Duodenal mucosa (tissue), 2 donors: ENCODE results near the gene UBE2L6.

ENCODE experiments used
- H3K27ac ChIP-seq: one replicate; pipeline ENCODE4 v1.7.0; 2013; ENCODE audit warnings: low read depth, low read length
- H3K27me3 ChIP-seq, 2 donors: one replicate each; pipeline ENCODE4 v1.7.0; 2013; ENCODE audit warnings: low read length in 2 of 2, control low read depth in 1 of 2; ENCODE audit not compliant: insufficient read depth in 2 of 2, control insufficient read depth in 1 of 2
- H3K36me3 ChIP-seq, 2 donors: one replicate each; pipeline ENCODE4 v1.7.0; 2013; ENCODE audit warnings: low read length in 2 of 2, control low read depth in 1 of 2; ENCODE audit not compliant: insufficient read depth in 2 of 2, control insufficient read depth in 1 of 2
- H3K4me1 ChIP-seq, 2 donors: one replicate each; pipeline ENCODE4 v1.7.0; 2013; ENCODE audit warnings: low read length in 2 of 2, control low read depth in 1 of 2; ENCODE audit not compliant: insufficient read depth in 2 of 2, control insufficient read depth in 1 of 2
- H3K4me3 ChIP-seq, 2 donors: one replicate each; pipeline ENCODE4 v1.7.0; 2013; ENCODE audit warnings: low read length in 2 of 2, low read depth in 1 of 2
- H3K9ac ChIP-seq, 2 donors: one replicate each; pipeline ENCODE4 v1.7.0; 2013; ENCODE audit warnings: low read length in 2 of 2, low read depth in 1 of 2
- H3K9me3 ChIP-seq, 2 donors: one replicate each; pipeline ENCODE4 v1.7.0; 2013; ENCODE audit warnings: low read length in 2 of 2, control low read depth in 1 of 2; ENCODE audit not compliant: control insufficient read depth in 1 of 2

The UBE2L6 gene

DNA sequence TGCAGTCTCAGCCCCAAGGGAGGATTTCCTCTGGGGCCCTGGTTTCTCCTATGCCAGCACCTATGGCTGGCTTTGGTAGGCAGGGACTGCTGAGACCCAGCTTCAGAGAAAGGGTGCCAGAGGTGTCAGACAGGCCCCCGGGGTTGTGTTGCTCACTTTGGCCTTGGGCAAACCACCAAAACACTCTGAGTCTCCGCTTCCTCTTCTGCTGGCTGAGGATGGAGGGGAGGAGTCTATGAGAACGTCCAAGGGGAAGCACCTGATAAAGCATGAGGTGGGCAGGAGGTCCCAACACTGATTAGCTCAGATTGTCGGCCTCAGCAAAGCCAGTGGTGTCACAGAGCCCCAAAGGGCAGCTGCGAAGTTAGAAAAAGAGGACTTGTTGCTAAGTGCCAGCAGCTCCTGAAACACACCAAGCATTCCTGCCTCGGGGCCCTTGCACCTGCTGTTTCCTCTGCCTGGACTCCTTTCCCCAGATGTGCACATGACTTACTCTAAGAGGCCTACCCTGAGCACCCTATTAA is 19.6 kb downstream of the UBE2L6 start:
- no peak overlapping the region for H3K4me3 ChIP-seq
- no peaks in the 10 kb centered on the region for H3K4me1 ChIP-seq
- H3K9me3 ChIP-seq: no peaks in the 10 kb centered on the region
- H3K27ac ChIP-seq: no peak overlapping the region
- H3K27me3 ChIP-seq: no peaks in the 10 kb centered on the region
- H3K36me3 ChIP-seq: peaks cover 30 to 33% of the 10 kb centered on the region in 2 donors
- no peak overlapping the region for H3K9ac ChIP-seq

DNA sequence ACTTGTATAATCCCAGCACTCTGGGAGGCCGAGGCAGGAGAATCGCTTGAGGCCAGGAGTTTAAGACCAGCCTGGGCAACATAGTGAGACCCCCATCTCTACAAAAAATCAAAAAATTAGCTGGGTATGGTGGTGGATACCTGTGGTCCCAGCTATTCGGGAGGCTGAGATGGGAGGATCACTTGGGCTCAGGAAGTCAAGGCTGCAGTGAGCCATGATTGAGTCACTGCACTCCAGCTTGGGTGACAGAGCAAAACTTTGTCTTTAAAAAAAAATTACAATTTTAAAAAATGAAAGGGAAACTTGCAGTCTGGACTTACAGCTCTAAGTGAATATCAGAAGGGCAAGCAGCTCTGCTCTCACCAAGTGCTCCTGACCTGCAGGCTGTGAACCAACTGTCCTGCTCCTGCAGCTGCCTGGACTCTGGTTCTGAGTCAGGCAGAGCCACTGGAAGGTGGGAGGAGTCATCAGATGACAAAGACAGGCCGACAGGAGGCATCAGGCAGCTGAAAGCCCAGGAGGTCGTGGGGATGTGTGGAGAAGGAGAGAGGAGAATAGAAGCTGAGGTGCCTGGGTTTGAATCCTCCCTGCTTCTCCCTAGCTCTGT is 20.5 kb downstream of the UBE2L6 start:
- H3K36me3 ChIP-seq: peaks cover 21 to 25% of the 10 kb centered on the region in 2 donors

DNA sequence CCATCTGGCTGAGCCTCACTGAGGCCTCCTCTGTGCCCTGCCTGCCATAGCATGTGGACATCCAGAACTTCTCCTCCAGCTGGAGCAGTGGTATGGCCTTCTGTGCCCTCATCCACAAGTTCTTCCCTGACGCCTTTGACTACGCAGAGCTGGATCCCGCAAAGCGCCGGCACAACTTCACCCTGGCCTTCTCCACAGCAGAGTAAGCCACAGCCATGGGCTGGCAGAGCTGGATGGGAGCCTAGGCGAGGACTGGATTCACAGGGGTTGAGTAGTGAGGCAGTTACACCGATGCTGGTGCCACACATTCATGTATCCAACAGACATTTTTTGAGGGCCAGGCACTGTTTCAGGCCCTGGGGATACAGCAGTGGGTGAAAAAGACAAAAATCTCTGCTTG is 21.0 kb downstream of the UBE2L6 start:
- Histone ChIP-seq H3K27me3 (no peaks in the 10 kb centered on the region), H3K4me3 (no peak overlapping the region), H3K4me1 (no peaks in the 10 kb centered on the region), H3K9ac (no peak overlapping the region), H3K36me3 (peaks cover 15 to 20% of the 10 kb centered on the region in 2 donors), H3K27ac (no peak overlapping the region), H3K9me3 (no peaks in the 10 kb centered on the region)

More for the DNA sequence above, 20.5 kb downstream of the UBE2L6 start:
- H3K27me3 ChIP-seq: no peaks in the 10 kb centered on the region
- no peak overlapping the region for H3K9ac ChIP-seq
- H3K4me1 ChIP-seq: no peaks in the 10 kb centered on the region
- no peak overlapping the region for H3K4me3 ChIP-seq
- no peaks in the 10 kb centered on the region for H3K9me3 ChIP-seq
- no peak overlapping the region for H3K27ac ChIP-seq

DNA sequence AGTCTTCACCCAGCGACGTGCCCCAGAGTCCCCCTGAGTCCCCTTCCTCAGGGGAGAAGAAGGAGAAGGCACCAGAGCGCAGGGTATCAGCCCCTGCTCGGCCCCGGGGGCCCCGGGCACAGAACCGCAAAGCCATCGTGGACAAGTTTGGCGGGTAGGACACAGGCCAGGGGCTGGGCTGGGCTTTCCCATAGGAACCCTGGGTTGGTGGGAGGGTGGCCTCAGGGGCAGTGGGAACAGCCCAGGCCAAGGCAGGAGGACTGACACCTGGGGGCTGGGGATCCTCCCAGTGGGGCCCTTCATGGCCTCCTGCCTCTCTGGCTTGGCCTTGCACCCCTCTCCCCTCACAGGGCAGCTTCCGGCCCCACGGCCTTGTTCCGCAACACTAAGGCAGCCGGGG is 21.6 kb downstream of the UBE2L6 start:
- H3K27me3 ChIP-seq: no peaks in the 10 kb centered on the region
- no peak overlapping the region for H3K27ac ChIP-seq
- H3K9me3 ChIP-seq: no peaks in the 10 kb centered on the region
- no peak overlapping the region for H3K4me3 ChIP-seq
- H3K9ac ChIP-seq: no peak overlapping the region
- peaks cover 13 to 16% of the 10 kb centered on the region in 2 donors for H3K36me3 ChIP-seq
- no peaks in the 10 kb centered on the region for H3K4me1 ChIP-seq

DNA sequence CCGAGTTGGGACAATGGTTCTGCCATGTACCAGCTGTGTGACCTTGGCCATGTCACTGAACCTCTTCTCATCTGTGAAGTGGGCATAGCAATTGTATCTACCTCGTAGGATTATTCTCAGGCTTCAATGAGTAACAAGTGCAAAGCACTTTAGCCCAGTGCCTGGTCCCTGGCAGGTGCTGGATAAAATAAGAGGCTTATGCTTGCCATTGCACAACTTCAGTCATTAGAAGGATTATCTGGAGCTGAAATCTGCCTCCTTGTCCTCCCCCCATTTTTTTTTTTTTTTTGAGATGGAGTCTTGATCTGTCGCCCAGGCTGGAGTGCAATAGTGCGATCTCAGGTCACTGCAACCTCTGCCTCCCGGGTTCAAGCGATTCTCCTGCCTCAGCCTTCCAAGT is 22.9 kb downstream of the UBE2L6 start:
- no peaks in the 10 kb centered on the region for H3K4me1 ChIP-seq
- H3K9me3 ChIP-seq: no peaks in the 10 kb centered on the region

DNA sequence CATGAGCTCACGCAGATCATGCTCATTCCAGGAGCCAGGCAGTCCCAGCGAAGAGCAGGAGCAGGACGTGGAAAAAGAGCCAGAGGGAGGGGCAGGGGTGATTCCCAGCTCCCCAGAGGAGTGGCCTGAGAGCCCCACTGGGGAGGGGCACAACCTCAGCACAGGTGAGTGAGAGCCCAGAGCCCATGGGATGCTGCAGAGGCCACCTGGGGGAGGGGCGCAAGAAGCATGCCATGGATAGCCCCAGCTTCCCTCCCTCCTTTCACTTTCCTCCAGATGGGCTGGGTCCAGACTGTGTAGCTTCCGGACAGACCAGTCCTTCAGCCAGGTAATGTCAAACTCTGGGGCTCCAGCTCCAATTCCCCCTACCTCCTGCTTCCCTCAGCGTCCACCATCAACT is 23.9 kb downstream of the UBE2L6 start:
- Histone ChIP-seq H3K36me3 (no peaks in the 10 kb centered on the region), H3K4me1 (no peaks in the 10 kb centered on the region), H3K4me3 (no peak overlapping the region), H3K27ac (no peak overlapping the region), H3K9ac (no peak overlapping the region), H3K27me3 (no peaks in the 10 kb centered on the region), H3K9me3 (no peaks in the 10 kb centered on the region)

More for the DNA sequence above, 22.9 kb downstream of the UBE2L6 start:
- no peak overlapping the region for H3K9ac ChIP-seq
- peaks cover under 1 to 3% of the 10 kb centered on the region in 2 donors for H3K36me3 ChIP-seq
- H3K4me3 ChIP-seq: no peak overlapping the region
- H3K27ac ChIP-seq: no peak overlapping the region
- H3K27me3 ChIP-seq: no peaks in the 10 kb centered on the region

DNA sequence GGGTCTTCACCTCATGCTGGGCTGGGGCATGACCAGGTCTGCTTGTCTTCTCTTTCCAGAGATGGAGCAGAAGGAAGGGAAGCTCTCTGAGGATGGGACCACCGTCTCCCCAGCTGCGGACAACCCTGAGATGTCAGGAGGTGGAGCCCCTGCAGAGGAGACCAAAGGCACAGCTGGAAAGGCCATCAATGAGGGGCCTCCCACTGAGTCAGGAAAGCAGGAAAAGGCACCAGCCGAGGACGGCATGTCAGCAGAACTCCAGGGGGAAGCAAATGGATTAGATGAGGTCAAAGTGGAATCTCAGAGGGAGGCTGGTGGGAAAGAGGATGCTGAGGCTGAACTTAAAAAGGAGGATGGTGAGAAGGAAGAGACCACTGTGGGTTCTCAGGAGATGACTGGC is 24.9 kb downstream of the UBE2L6 start:
- Histone ChIP-seq H3K4me3 (no peak overlapping the region), H3K27ac (no peak overlapping the region), H3K36me3 (no peaks in the 10 kb centered on the region), H3K4me1 (no peaks in the 10 kb centered on the region), H3K27me3 (no peaks in the 10 kb centered on the region), H3K9me3 (no peaks in the 10 kb centered on the region), H3K9ac (no peak overlapping the region)

DNA sequence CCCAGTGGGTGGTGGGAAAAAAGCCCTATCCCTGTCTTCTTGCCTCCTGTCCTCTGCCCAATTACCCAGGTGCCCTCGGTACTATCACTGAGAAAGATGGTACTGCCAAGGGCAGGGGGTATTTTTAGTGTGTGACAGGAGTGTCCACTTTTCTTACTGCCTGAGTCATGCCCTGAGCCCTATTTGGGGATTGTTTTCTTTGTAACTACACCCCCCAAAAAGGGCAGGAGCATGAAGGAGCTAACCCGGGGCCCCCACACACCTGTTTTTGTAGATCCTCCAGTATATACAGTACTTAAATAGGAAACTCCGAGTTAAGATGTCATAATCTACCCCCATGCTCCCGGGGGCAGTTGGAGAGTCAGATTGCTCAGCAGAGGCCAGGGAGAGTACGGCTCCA is 26.3 kb downstream of the UBE2L6 start:
- no peak overlapping the region for H3K9ac ChIP-seq
- no peaks in the 10 kb centered on the region for H3K27me3 ChIP-seq
- no peaks in the 10 kb centered on the region for H3K4me1 ChIP-seq
- H3K36me3 ChIP-seq: no peaks in the 10 kb centered on the region
- H3K4me3 ChIP-seq: no peak overlapping the region
- no peak overlapping the region for H3K27ac ChIP-seq
- no peaks in the 10 kb centered on the region for H3K9me3 ChIP-seq

DNA sequence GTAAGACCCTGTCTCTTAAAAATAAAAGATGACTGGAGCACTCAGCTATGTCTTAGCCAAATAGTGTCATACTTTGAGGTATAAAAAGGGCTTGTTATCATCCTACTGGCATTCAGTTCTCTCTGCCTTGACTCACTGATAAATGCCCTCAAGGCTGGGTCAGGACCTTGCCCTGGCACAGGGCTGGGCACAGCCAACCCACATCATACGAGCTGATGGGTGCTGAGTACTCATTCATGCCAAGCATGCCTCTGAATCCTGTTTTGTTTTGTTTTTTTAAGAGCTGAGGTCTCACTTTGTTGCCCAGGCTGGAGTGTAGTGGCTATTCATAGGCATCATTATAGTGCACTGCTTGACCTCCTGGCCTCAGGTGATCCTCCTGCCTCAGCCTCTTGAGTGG is 28.1 kb downstream of the UBE2L6 start:
- Histone ChIP-seq H3K4me3 (no peak overlapping the region), H3K9ac (no peak overlapping the region), H3K27me3 (no peaks in the 10 kb centered on the region), H3K36me3 (no peaks in the 10 kb centered on the region), H3K9me3 (no peaks in the 10 kb centered on the region), H3K4me1 (no peaks in the 10 kb centered on the region), H3K27ac (no peak overlapping the region)

DNA sequence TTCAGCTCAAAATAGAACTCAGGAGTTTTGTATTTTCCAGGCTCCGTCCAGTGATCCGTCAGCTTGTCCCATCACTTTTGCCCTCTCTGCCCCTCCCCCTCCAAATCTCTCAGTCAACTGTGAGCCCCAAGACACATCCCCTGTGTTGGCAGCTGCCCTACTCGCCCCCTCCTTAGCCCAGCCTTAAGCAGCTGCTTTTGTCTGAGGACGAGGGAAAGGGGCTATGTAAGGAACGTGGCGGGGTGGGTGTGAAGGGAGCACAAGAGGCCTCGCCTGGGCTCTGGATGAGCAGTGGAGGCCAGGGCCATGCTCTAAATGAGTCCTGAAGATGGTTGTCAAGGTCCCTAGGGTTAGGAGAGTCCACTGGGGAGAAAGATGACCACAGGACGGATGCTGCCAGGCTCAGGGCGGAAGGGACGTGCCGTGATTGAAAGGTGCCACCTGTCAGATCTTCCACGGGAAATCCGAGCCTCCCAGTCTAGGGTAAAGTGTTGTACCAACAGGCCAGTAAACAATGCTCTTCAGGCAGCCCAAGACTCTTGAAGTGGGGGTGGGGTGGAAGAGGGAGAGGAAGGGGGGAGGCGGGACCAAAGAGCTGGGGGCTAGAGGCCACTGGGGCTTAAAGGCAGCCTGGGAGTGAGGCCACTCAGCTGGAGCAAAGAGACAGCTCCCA is 30.4 kb downstream of the UBE2L6 start, which contains the start of gene SMTNL1:
TSS of gene SMTNL1 (plus strand) at position 649 of the 673 bp plus-strand sequence. CDS start 5,048 bp downstream, outside the sequence.
- H3K4me3 ChIP-seq: no peak within 1 kb of the TSS
- H3K9ac ChIP-seq: no peak within 1 kb of the TSS
- H3K36me3 ChIP-seq: no peaks in the 10 kb centered on the region
- no peaks in the 10 kb centered on the region for H3K9me3 ChIP-seq
- no peaks in the 10 kb centered on the region for H3K27me3 ChIP-seq
- no peak within 1 kb of the TSS for H3K27ac ChIP-seq
- H3K4me1 ChIP-seq: no peaks in the 10 kb centered on the region
